GM21526 (cell line): ENCODE data around the gene SFRP4.

Source experiments
- ATAC-seq: cut with Tn5 transposase; IDR thresholded peaks from one replicate; pipeline ENCODE4 v1.9.1; 2021; ENCODE audit warnings: moderate library complexity; ENCODE audit not compliant: unreplicated experiment, low FRiP score

Gene SFRP4

DNA sequence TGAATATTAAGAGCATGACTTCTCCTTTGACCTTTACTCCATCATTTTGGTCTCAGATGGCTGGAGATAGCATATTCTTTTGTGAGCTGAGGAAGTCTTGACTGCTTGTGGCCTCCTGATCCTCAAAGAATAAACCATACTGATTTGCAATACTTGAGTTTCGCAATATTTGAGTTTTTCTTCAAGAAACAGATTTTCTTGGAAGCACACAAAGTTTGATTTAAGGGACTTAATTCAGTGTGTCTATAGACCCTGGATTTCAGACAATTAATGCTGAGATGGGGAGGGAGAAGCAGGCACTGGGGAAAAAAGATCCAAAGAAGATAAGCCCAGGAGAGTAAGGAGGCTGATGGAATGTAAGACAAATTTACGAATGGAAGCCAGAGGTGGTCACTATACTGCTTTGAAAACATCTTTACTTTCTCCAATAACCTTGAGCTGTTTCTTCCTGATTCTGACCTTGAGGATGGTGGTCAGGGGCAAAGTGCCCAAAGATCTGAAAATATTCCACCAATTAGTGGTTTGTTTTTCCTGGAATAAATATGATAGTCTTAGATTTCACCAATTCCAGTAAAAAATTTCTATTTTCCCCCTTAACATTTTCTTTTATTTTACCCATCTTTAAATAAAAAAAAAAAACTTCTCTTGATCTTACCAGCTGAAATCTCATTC is 11.3 kb upstream of the SFRP4 start:
- ATAC-seq = no peak

- no peak for ATAC-seq
Observed at GRCh38 chr7:37925620-37926019, 9.0 kb upstream of the SFRP4 start.

DNA sequence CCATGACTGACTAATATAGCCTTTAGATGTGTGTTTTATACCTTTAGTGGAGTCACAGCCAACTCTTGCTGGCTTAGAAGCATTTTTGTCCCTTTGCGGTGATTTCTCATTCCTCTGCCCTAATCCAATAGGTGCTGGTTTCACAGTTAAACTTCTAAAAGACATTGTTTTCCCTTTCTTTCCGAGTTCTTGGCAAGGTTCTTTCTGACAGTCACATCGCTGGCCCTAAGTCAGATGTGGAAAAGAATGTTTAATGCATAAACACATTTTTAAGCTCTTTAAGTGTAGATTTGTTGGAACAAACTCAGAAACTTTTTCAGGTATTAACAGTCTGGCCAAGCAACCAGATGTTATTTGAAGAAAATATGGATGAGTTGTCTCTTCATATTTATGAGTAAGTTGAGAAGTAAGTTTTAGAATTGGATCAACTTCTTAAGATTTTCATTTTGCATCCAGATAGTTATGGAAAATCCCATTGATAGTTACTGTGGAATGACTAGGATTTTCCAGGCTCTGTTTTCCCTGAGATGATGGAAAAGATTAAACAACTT is 7.9 kb upstream of the SFRP4 start:
- no peak for ATAC-seq

DNA sequence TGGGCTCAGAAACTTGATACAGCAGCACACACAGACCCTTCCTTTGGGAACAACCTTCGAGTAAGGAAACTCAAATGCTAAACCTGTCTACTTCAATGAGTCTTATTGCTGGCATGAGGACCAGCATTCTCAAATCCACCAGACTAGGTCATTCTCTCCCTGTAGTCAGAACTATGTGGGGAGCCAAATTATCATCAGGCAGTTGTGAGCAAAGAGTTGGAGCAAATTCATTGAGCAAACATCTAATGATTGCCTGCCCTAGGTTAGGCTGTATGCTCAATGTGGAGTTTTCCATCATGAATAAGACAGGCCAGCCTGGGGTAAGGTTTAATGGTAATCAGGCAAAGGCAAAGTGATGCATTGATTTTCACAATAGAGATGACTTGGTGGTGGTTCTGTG is 7.4 kb upstream of the SFRP4 start:
- no peak for ATAC-seq

DNA sequence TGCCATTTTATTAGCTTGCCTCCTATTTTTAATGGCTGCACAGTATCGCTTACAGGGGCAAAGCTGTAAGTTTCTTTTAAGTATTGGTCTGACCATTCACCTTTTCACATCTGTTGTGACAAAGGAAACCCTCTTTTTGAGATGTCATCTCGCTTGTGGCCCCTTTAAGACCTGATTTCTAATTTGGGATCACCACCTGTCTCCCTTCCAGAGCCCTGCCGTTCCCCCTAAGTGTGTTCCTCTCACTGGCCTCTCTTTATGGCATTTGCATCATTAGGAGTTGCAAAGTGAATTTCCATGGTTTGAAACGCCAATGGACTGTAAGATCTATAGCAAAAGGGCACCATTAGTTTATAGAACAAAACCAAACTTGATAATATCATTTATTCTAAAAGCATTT is 5.3 kb upstream of the SFRP4 start:
- no peak for ATAC-seq

- ATAC-seq = peak; percentile 35
Observed at GRCh38 chr7:37920849-37921805, 4.5 kb upstream of the SFRP4 start.

DNA sequence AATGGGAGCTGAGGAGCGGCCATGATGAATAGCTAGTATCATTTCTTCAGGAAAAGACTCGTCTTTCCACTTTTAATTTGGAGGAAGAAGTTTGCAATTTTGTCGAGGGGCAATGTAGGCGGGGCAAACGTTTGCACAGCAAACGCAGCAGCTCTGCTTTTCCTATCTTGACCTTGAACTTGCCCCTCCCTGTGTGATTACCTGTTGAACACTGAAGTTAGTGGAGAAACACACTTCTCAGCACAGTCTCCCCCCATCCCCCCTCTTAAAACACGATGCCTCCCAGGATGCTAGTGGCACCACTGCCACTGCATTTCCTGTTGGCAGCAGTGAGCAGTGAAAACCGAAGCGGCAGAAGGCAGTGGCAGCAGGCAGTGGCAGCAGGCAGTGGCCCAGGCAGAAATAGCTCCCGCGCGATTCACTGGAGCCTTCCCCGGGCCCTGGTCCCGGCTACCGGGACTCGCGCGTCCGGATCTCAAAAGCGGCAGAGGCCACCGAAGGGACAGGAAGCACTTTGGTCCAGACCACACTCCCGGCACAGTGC is 3.8 kb upstream of the SFRP4 start, which contains the start of gene EPDR1:
EPDR1 (plus strand) TSS at position 336 of the 544 bp plus-strand sequence. CDS start 300 bp downstream, outside the sequence.
- ATAC-seq = peak; percentile 43

DNA sequence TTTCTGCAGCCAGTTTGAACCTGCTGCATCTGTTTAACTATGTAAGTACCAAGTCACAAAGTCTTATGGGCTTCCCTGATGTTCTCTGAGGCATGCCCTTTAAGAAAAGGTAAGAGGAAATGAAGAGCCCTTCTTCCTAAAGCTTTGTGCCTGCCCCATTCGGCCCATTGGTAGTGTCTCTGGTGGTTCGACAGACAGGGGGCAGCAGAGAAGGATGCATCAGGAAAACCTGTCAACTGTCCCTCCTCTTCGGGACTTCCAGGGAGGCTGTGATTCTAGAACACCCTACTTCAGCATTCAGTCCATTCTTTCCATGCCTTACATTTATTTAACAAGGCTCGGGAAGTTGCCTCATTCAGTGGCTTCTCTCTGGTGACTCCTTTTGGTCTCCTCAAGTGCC is 1.9 kb upstream of the SFRP4 start:
- ATAC-seq = no peak

DNA sequence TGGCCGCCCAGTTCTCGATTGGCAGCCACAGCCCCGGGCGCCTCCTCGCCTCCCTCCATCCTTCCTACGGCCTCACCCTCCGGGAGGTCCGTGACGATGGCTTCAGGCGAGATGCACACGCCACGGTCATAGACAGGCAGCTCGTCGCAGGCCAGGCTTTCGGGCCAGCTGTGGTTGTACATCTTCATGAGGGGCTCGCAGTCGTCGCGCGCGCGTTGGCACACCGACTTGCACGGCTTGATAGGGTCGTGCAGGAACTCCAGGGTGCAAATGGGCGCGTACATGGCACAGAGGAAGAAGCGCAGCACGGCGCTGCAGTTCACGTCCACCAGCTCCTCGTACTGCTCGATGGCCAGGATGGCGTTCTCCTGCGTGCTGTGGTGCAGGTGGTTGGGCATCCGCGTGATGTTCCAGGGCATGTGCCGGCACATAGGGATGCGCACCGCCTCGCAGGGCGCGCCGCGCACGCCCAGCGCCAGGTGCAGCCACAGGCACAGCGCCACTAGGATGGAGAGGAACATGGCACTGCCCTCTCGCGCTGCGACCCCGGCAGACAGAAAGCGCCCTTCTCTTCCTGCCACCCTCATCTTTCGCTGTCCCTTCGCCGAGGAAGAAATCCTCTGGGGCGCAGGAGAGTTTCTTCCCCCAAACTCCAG is 472 bp downstream of the SFRP4 start:
- no peak for ATAC-seq

DNA sequence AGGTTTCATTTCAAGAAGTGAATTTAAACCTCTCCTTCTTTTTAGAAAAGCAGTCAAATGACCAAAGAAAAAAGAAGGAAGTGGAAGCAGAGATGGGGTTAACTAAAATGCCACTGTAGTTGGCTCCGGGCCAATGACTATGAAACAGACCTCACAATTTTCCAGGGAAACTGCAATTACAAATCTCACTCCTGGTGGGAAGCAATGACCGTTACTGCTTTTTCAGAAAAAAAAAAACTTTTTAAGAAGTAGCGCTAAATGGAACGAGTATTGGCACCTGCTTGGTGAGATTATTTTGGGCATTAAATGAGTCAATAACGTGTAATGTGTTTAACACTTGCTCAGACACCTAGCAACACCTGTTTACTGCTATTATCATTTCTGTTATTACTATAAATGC is 1.2 kb downstream of the SFRP4 start:
- ATAC-seq = no peak

- no peak for ATAC-seq
Observed at GRCh38 chr7:37912756-37913155, 3.9 kb downstream of the SFRP4 start.

- no peak for ATAC-seq
Observed at GRCh38 chr7:37908221-37908788, 8.3 kb downstream of the SFRP4 start.

DNA sequence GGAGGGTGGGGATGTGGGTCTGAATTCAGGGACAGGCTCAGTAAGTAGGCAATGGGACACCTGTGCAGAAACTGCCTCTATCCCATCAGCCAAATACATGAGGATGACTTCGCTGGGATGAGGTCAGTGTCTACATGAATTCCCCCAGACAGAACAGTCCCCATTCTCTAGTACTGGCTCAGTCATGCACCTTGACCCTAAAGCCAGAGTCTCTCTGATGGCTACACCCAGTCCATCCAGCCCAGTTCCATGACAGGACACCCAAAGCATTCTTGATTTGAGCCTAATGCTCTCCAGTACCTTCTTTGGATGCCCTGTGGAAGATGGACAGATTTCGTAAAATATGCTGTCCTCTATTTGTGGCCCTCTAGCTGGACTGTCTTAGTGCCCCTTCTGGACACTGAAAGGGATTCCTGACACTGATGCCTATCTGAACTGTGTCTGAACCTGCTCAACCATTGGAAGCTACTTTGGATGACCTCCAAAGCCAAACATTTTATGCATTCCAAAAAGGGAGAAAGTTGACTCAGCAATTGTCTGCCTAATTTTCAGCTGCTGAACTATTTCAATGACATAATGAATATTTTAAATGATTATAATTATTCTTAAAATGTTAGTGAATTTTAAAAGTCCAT is 14.6 kb downstream of the SFRP4 start:
- ATAC-seq = no peak

- no peak for ATAC-seq
Observed at GRCh38 chr7:37901236-37901827, 15.3 kb downstream of the SFRP4 start.

GRCh38 chr7:37899712-37900247 is 16.8 kb downstream of the SFRP4 start:
- no peak for ATAC-seq

DNA sequence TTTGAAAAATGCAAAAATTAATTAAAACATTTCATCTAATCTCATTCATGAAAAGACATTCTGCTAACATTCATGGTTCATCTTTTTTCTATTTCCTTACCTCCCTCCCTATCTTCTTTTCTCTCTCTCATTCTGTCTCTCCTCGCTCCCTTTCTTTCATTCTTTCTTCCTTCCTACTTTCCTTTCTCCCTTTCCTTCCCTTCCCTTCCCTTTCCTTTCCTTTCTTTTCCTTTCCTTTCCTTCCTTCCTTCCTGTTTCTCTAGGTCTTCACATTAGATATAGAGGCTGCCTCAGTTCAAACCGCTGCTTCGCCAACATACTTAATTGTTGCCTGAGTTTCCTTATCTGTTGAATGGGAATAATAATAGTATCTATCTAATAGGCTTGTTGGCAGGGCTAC is 21.9 kb downstream of the SFRP4 start:
- ATAC-seq = no peak

DNA sequence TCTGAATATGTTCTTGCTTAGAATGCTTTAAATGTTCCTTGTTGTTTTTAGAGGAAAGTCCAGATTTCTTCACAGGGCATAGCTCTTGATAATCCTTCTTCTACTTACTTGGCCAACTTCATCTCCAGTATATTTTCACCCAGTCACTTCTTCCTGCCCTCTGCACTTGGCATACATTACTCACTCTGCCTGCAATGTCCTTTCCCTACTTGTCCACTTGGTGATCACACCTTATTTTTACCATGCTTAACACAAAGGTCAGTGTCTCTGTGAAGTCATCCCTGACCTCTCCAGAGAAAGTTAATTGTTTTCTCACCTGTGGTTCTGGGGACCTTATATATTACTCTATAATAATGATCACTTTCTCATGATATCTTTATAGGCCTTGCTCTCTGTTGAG is 23.3 kb downstream of the SFRP4 start:
- no peak for ATAC-seq

GRCh38 chr7:37882086-37882485 is 34.5 kb downstream of the SFRP4 start:
- no peak for ATAC-seq
